GM12891 (cell line): ENCODE measurements around the gene MRPL11.
A peak's percentile ranks its signal among the peaks of the same experiment; 100 is the strongest.

Experiments
- DNase-seq: peaks from one replicate; pipeline ENCODE4 v3.0.0; 2011; ENCODE audit warnings: low spot score; ENCODE audit not compliant: insufficient read length
- FAIRE-seq: peaks from 2 replicates; lab custom pipeline; 2011; peaks lifted over from hg19 to GRCh38; lab: Jason Lieb, UNC
- PAX5 ChIP-seq: IDR thresholded peaks from 2 replicates; pipeline ENCODE4 v1.6.1; 2011; ENCODE audit warnings: low read length, moderate library complexity, mild to moderate bottlenecking; ENCODE audit not compliant: insufficient read depth, severe bottlenecking
- POLR2A ChIP-seq: IDR thresholded peaks from 2 replicates; pipeline ENCODE4 v1.6.1; 2011; ENCODE audit warnings: low read depth, low read length, control low read depth
- POLR2AphosphoS5 ChIP-seq: IDR thresholded peaks from 2 replicates; pipeline ENCODE4 v1.6.1; 2011; ENCODE audit warnings: low read depth, low read length, control low read depth
- POU2F2 ChIP-seq: IDR thresholded peaks from 2 replicates; pipeline ENCODE4 v1.6.1; 2011; ENCODE audit warnings: low read depth, mild to moderate bottlenecking, control low read depth, low read length, moderate library complexity
- SPI1 ChIP-seq: IDR thresholded peaks from 2 replicates; pipeline ENCODE4 v1.6.1; 2011; ENCODE audit warnings: low read depth, low read length, control low read depth
- TAF1 ChIP-seq: IDR thresholded peaks from 2 replicates; pipeline ENCODE4 v1.6.1; 2011; ENCODE audit warnings: low read depth, low read length, control low read depth

The MRPL11 gene

GRCh38 chr11:66393954-66394353 is 44.7 kb downstream of the MRPL11 start:
- no peak for FAIRE-seq
- DNase-seq, result no peak
- TF ChIP-seq TAF1 (no peak), POLR2AphosphoS5 (no peak), SPI1 (no peak), POLR2A (no peak), PAX5 (no peak), POU2F2 (no peak)

GRCh38 chr11:66391322-66391721 is 47.3 kb downstream of the MRPL11 start:
- TF ChIP-seq SPI1, result peak; percentile 76
- no peak for TF ChIP-seq POLR2AphosphoS5
- FAIRE-seq (no peak), DNase-seq (no peak)

GRCh38 chr11:66388780-66389386 is 49.8 kb downstream of the MRPL11 start:
- FAIRE-seq (peak; percentile 82), DNase-seq (no peak)
- TF ChIP-seq SPI1 (no peak), POLR2AphosphoS5 (no peak), POU2F2 (no peak), PAX5 (no peak), TAF1 (no peak), POLR2A (no peak)

GRCh38 chr11:66386171-66387069 is 52.2 kb downstream of the MRPL11 start:
- DNase-seq (no peak), FAIRE-seq (peak; percentile 82)
- TF ChIP-seq PAX5, result peak; percentile 66
- no peak for TF ChIP-seq POLR2A
